Head of caudate nucleus (tissue), 42 donors: ENCODE results near the gene ANO4.
"Not testable (repeated sequence)": the region's sequence is repeated elsewhere in the genome, so short reads cannot be mapped to it uniquely, and the experiment has no call there.

Experiments
- DNase-seq, 42 donors: peaks; one replicate each; pipeline versions ENCODE4 v3.0.0 to v3.0.0-alpha.2; 2020 to 2021; ENCODE audit warnings: mixed read lengths in 7 of 42
- intact Hi-C: fragments of 100-400 bp; cut with DNase I; formaldehyde crosslinking; loops from one replicate; pipeline ENCODE4 v1.15.0; 2022

Gene ANO4

GRCh38 chr12:101051901-101052550, 257.4 kb downstream of the ANO4 start:
- DNase-seq, result no peak
- intact Hi-C loops, result no loop called here

GRCh38 chr12:101053203-101053602, 258.6 kb downstream of the ANO4 start:
- no peak for DNase-seq
- intact Hi-C loops, result no loop called here

GRCh38 chr12:101055940-101056339, 261.4 kb downstream of the ANO4 start:
- DNase-seq, result no peak
- intact Hi-C loops, result no loop called here

- intact Hi-C loops, DNase-seq: not testable (repeated sequence)
These were observed 267.9 kb downstream of the ANO4 start for GRCh38 chr12:101062508-101062907.

- DNase-seq, result no peak
- intact Hi-C loops, result no loop called here
These were observed 270.1 kb downstream of the ANO4 start for GRCh38 chr12:101064721-101065120.

GRCh38 chr12:101066489-101066888, 271.9 kb downstream of the ANO4 start:
- intact Hi-C loops, result no loop called here
- no peak for DNase-seq

GRCh38 chr12:101068402-101068801, 273.8 kb downstream of the ANO4 start:
- intact Hi-C loops, result no loop called here
- no peak for DNase-seq

GRCh38 chr12:101068836-101069235, 274.3 kb downstream of the ANO4 start:
- no peak for DNase-seq
- intact Hi-C loops, result no loop called here

GRCh38 chr12:101074940-101075680, 280.5 kb downstream of the ANO4 start:
- DNase-seq, result no peak
- intact Hi-C loops, result no loop called here

- intact Hi-C loops, result no loop called here
- DNase-seq, result peak in 4 of 42 donors; percentile 6 to 45 (median 31)
These were observed 282.3 kb downstream of the ANO4 start for GRCh38 chr12:101076921-101077320.

GRCh38 chr12:101077791-101078528, 283.4 kb downstream of the ANO4 start:
- no peak for DNase-seq
- intact Hi-C loops, result no loop called here

GRCh38 chr12:101078536-101079285, 284.1 kb downstream of the ANO4 start:
- intact Hi-C loops, result no loop called here
- DNase-seq, result peak in 3 of 42 donors; percentile 6 to 33 (median 10)

GRCh38 chr12:101082706-101083105, 288.1 kb downstream of the ANO4 start:
- intact Hi-C loops, result no loop called here
- no peak for DNase-seq

GRCh38 chr12:101086490-101087135, 292.0 kb downstream of the ANO4 start:
- intact Hi-C loops, result no loop called here

GRCh38 chr12:101087920-101088319, 293.3 kb downstream of the ANO4 start:
- intact Hi-C loops, result no loop called here
- no peak for DNase-seq

More at GRCh38 chr12:101086490-101087135, 292.0 kb downstream of the ANO4 start:
- DNase-seq, result peak in 32 of 42 donors; percentile 11 to 78 (median 42)

- DNase-seq, result no peak
- intact Hi-C loops, result no loop called here
These were observed 294.7 kb downstream of the ANO4 start for GRCh38 chr12:101089271-101089670.

- DNase-seq, intact Hi-C loops: not testable (repeated sequence)
These were observed 295.6 kb downstream of the ANO4 start for GRCh38 chr12:101090222-101090621.

GRCh38 chr12:101097829-101098580, 303.4 kb downstream of the ANO4 start:
- no peak for DNase-seq
- intact Hi-C loops, result no loop called here
